Stimulated activated CD4-positive, alpha-beta T cell treated with anti-CD3 and anti-CD28 coated beads, Interleukin-4, amount 100 ng/mL, for 24 hours (primary cell): ENCODE data around the gene LAMA2.

Source experiments
- DNase-seq: peaks from one replicate; pipeline ENCODE4 v3.0.0-alpha.2; 2020

The LAMA2 gene

GRCh38 chr6:129188795-129189194 is 305.9 kb downstream of the LAMA2 start:
- no peak for DNase-seq

GRCh38 chr6:129189266-129189665 is 306.3 kb downstream of the LAMA2 start:
- no peak for DNase-seq

- DNase-seq = no peak
Observed at GRCh38 chr6:129191235-129191634, 308.3 kb downstream of the LAMA2 start.

- DNase-seq = no peak
Observed at GRCh38 chr6:129192458-129192989, 309.6 kb downstream of the LAMA2 start.

- no peak for DNase-seq
Observed at GRCh38 chr6:129194306-129194941, 311.5 kb downstream of the LAMA2 start.

- DNase-seq = no peak
Observed at GRCh38 chr6:129195161-129195560, 312.2 kb downstream of the LAMA2 start.

GRCh38 chr6:129195643-129196042 is 312.7 kb downstream of the LAMA2 start:
- DNase-seq = no peak

GRCh38 chr6:129197154-129197553 is 314.2 kb downstream of the LAMA2 start:
- DNase-seq = no peak

- no peak for DNase-seq
Observed at GRCh38 chr6:129200151-129200550, 317.2 kb downstream of the LAMA2 start.

- no peak for DNase-seq
Observed at GRCh38 chr6:129203190-129203900, 320.4 kb downstream of the LAMA2 start.

- no peak for DNase-seq
Observed at GRCh38 chr6:129206821-129207220, 323.9 kb downstream of the LAMA2 start.

- DNase-seq = no peak
Observed at GRCh38 chr6:129207832-129208231, 324.9 kb downstream of the LAMA2 start.

GRCh38 chr6:129208415-129209034 is 325.6 kb downstream of the LAMA2 start:
- DNase-seq = no peak

- DNase-seq = no peak
Observed at GRCh38 chr6:129209355-129209754, 326.4 kb downstream of the LAMA2 start.

- DNase-seq = no peak
Observed at GRCh38 chr6:129210684-129211083, 327.7 kb downstream of the LAMA2 start.

GRCh38 chr6:129211626-129212025 is 328.7 kb downstream of the LAMA2 start:
- no peak for DNase-seq

- DNase-seq = no peak
Observed at GRCh38 chr6:129212081-129212480, 329.1 kb downstream of the LAMA2 start.

- DNase-seq = no peak
Observed at GRCh38 chr6:129215246-129215645, 332.3 kb downstream of the LAMA2 start.

- DNase-seq = no peak
Observed at GRCh38 chr6:129215916-129216520, 333.1 kb downstream of the LAMA2 start.

- DNase-seq = no peak
Observed at GRCh38 chr6:129217701-129218100, 334.8 kb downstream of the LAMA2 start.

GRCh38 chr6:129233458-129234134 is 350.7 kb downstream of the LAMA2 start:
- DNase-seq = no peak

- no peak for DNase-seq
Observed at GRCh38 chr6:129235167-129236000, 352.4 kb downstream of the LAMA2 start.
